ENCODE measurements around the gene SAFB2.

Gene SAFB2

GRCh38 chr19:5541456-5541855 lies 81.1 kb downstream of the SAFB2 start:
- DNase-seq (ENCODE audit: low read depth), result no peak

DNA sequence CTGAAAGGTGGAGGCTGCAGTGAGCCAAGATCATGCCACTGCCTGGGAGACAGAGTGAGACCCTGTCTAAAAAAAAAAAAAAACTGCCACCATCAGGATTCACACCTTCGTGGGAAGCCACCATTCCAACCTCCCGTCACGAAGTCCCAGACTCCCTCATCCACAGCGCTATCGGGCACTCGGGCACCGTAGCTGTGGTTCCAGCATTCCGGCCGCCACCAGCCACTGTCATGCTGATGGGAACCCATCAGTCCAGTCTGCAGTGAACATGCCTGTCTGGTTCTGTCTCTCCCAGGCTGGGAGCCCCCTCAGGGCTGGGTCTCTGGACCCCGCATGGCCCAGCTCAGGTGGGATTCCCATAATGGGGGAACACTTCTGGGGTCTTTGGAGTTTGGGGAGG lies 82.4 kb downstream of the SAFB2 start:
- no peak for DNase-seq (ENCODE audit: low read depth)

- DNase-seq (ENCODE audit: low read depth), result no peak
Observed at GRCh38 chr19:5537870-5538269, 84.7 kb downstream of the SAFB2 start.

Data from fibroblast of gingiva (primary cell).